Measurements from ENCODE around the gene APEX1.

DNA sequence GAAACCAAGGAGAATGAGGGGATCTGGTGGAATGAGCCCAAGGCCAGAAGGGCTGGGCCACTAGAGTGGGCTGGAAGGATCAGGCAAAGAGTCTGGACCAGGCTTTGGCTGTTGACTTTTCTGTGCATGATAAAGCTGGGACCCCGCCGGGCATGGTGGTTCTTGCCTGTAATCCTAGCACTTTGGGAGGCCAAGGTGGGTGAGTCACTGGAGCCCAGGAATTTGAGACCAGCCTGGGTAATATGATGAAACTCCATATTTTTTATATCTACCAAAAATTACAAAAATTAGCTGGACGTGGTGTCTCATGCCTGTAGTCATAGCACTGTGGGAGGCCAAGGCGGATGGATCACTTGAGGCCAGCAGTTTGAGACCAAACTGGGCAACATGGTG lies 18.7 kb upstream of the APEX1 start:
- TF ChIP-seq, protein P1, sequence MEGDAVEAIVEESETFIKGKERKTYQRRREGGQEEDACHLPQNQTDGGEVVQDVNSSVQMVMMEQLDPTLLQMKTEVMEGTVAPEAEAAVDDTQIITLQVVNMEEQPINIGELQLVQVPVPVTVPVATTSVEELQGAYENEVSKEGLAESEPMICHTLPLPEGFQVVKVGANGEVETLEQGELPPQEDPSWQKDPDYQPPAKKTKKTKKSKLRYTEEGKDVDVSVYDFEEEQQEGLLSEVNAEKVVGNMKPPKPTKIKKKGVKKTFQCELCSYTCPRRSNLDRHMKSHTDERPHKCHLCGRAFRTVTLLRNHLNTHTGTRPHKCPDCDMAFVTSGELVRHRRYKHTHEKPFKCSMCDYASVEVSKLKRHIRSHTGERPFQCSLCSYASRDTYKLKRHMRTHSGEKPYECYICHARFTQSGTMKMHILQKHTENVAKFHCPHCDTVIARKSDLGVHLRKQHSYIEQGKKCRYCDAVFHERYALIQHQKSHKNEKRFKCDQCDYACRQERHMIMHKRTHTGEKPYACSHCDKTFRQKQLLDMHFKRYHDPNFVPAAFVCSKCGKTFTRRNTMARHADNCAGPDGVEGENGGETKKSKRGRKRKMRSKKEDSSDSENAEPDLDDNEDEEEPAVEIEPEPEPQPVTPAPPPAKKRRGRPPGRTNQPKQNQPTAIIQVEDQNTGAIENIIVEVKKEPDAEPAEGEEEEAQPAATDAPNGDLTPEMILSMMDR (IDR thresholded peaks at IDR 0.05; ENCODE audit: low read depth, low read length), result no peak
- TF ChIP-seq EZH2phosphoT487 (IDR thresholded peaks at IDR 0.05; ENCODE audit: low read depth), result no peak
